Measurements from ENCODE around the gene SYNE2. TPM values are rescaled to one million over a fixed set of nuclear protein-coding genes. Genes with fewer than 3 reads are reported as not detected.

SYNE2 gene
- total and polyA plus RNA-seq, 2 donors (not counting 1 experiment from before 2014, with no cell fraction given): 3.1 to 15.4 TPM

- no peaks in the 10 kb centered on the region for H4K20me1 ChIP-seq (ENCODE audit: control insufficient read depth, extremely low read depth, insufficient read depth, low read length)
- no peak overlapping the region for H3K27ac ChIP-seq (ENCODE audit: insufficient read depth, low read length)
- H3K4me2 ChIP-seq (ENCODE audit: extremely low read depth, insufficient read depth, low read length): no peak overlapping the region
- H3K4me1 ChIP-seq (ENCODE audit: control insufficient read depth, extremely low read depth, insufficient read depth, low read length): no peaks in the 10 kb centered on the region
- TF ChIP-seq EZH2 (IDR thresholded peaks at IDR 0.05; ENCODE audit: low read length, missing control alignments): no peak
- TF ChIP-seq CTCF (conservative IDR thresholded peaks at IDR 0.05 in 1 of 2, IDR thresholded peaks at IDR 0.05 in 1 of 2; ENCODE audit: low read depth in 1 of 2, low read length in 2 of 2): no peak
- H3K79me2 ChIP-seq (ENCODE audit: control insufficient read depth, insufficient read depth, low read length): no peaks in the 10 kb centered on the region
- no peak overlapping the region for H3K4me3 ChIP-seq (replicated peaks in 1 of 4; ENCODE audit: control extremely low read depth in 1 of 4, insufficient read depth in 1 of 4, low read depth in 3 of 4, low read length in 4 of 4)
- no peaks in the 10 kb centered on the region for H3K9me3 ChIP-seq (ENCODE audit: control insufficient read depth, insufficient read depth, low read depth, low read length)
- no peaks in the 10 kb centered on the region for H3K27me3 ChIP-seq (ENCODE audit: control insufficient read depth, insufficient read depth, low read length)
- H3K36me3 ChIP-seq (ENCODE audit: control insufficient read depth, insufficient read depth, low read length): no peaks in the 10 kb centered on the region
- no peak for DNase-seq (ENCODE audit: low read depth in 2 of 2)
- H2AFZ ChIP-seq (ENCODE audit: low read length): no peak overlapping the region
- no peak overlapping the region for H3K9ac ChIP-seq (ENCODE audit: insufficient read depth, low read length)
These were observed 147.9 kb downstream of the SYNE2 start for GRCh38 chr14:64000749-64001148.

- H3K9ac ChIP-seq (ENCODE audit: insufficient read depth, low read length): no peak overlapping the region
- DNase-seq (ENCODE audit: low read depth in 2 of 2): no peak
- no peaks in the 10 kb centered on the region for H3K79me2 ChIP-seq (ENCODE audit: control insufficient read depth, insufficient read depth, low read length)
- no peaks in the 10 kb centered on the region for H3K9me3 ChIP-seq (ENCODE audit: control insufficient read depth, insufficient read depth, low read depth, low read length)
- H3K4me3 ChIP-seq (replicated peaks in 1 of 4; ENCODE audit: control extremely low read depth in 1 of 4, insufficient read depth in 1 of 4, low read depth in 3 of 4, low read length in 4 of 4): no peak overlapping the region
- H3K27ac ChIP-seq (ENCODE audit: insufficient read depth, low read length): no peak overlapping the region
- no peak overlapping the region for H3K4me2 ChIP-seq (ENCODE audit: extremely low read depth, insufficient read depth, low read length)
- no peaks in the 10 kb centered on the region for H3K4me1 ChIP-seq (ENCODE audit: control insufficient read depth, extremely low read depth, insufficient read depth, low read length)
- no peaks in the 10 kb centered on the region for H4K20me1 ChIP-seq (ENCODE audit: control insufficient read depth, extremely low read depth, insufficient read depth, low read length)
- H2AFZ ChIP-seq (ENCODE audit: low read length): no peak overlapping the region
- TF ChIP-seq CTCF (conservative IDR thresholded peaks at IDR 0.05 in 1 of 2, IDR thresholded peaks at IDR 0.05 in 1 of 2; ENCODE audit: low read depth in 1 of 2, low read length in 2 of 2) (no peak), EZH2 (IDR thresholded peaks at IDR 0.05; ENCODE audit: low read length, missing control alignments) (no peak)
- H3K36me3 ChIP-seq (ENCODE audit: control insufficient read depth, insufficient read depth, low read length): no peaks in the 10 kb centered on the region
- H3K27me3 ChIP-seq (ENCODE audit: control insufficient read depth, insufficient read depth, low read length): no peaks in the 10 kb centered on the region
These were observed 153.0 kb downstream of the SYNE2 start for GRCh38 chr14:64005822-64006221.

GRCh38 chr14:64008016-64008415 lies 155.2 kb downstream of the SYNE2 start:
- TF ChIP-seq EZH2 (IDR thresholded peaks at IDR 0.05; ENCODE audit: low read length, missing control alignments) (no peak), CTCF (conservative IDR thresholded peaks at IDR 0.05 in 1 of 2, IDR thresholded peaks at IDR 0.05 in 1 of 2; ENCODE audit: low read depth in 1 of 2, low read length in 2 of 2) (no peak)

More at GRCh38 chr14:64008016-64008415, 155.2 kb downstream of the SYNE2 start:
- H3K4me3 ChIP-seq (replicated peaks in 1 of 4; ENCODE audit: control extremely low read depth in 1 of 4, insufficient read depth in 1 of 4, low read depth in 3 of 4, low read length in 4 of 4): no peak overlapping the region
- H3K36me3 ChIP-seq (ENCODE audit: control insufficient read depth, insufficient read depth, low read length): no peaks in the 10 kb centered on the region
- no peaks in the 10 kb centered on the region for H3K4me1 ChIP-seq (ENCODE audit: control insufficient read depth, extremely low read depth, insufficient read depth, low read length)
- H3K79me2 ChIP-seq (ENCODE audit: control insufficient read depth, insufficient read depth, low read length): no peaks in the 10 kb centered on the region
- no peaks in the 10 kb centered on the region for H4K20me1 ChIP-seq (ENCODE audit: control insufficient read depth, extremely low read depth, insufficient read depth, low read length)
- no peak overlapping the region for H3K9ac ChIP-seq (ENCODE audit: insufficient read depth, low read length)
- DNase-seq (ENCODE audit: low read depth in 2 of 2): no peak
- no peaks in the 10 kb centered on the region for H3K27me3 ChIP-seq (ENCODE audit: control insufficient read depth, insufficient read depth, low read length)
- no peak overlapping the region for H2AFZ ChIP-seq (ENCODE audit: low read length)
- no peak overlapping the region for H3K4me2 ChIP-seq (ENCODE audit: extremely low read depth, insufficient read depth, low read length)
- H3K27ac ChIP-seq (ENCODE audit: insufficient read depth, low read length): no peak overlapping the region
- H3K9me3 ChIP-seq (ENCODE audit: control insufficient read depth, insufficient read depth, low read depth, low read length): no peaks in the 10 kb centered on the region

Data from fibroblast of lung (primary cell).